Measurements from ENCODE around the gene CD27. TPM values are rescaled to one million over a fixed set of nuclear protein-coding genes. Genes with fewer than 3 reads are reported as not detected.

The CD27 gene
- total and polyA plus RNA-seq, 2 of the 13 experiments (the other 11 are each of a cell fraction or from before 2014, with no cell fraction given), result 0.12 TPM; not detected in 1

DNA sequence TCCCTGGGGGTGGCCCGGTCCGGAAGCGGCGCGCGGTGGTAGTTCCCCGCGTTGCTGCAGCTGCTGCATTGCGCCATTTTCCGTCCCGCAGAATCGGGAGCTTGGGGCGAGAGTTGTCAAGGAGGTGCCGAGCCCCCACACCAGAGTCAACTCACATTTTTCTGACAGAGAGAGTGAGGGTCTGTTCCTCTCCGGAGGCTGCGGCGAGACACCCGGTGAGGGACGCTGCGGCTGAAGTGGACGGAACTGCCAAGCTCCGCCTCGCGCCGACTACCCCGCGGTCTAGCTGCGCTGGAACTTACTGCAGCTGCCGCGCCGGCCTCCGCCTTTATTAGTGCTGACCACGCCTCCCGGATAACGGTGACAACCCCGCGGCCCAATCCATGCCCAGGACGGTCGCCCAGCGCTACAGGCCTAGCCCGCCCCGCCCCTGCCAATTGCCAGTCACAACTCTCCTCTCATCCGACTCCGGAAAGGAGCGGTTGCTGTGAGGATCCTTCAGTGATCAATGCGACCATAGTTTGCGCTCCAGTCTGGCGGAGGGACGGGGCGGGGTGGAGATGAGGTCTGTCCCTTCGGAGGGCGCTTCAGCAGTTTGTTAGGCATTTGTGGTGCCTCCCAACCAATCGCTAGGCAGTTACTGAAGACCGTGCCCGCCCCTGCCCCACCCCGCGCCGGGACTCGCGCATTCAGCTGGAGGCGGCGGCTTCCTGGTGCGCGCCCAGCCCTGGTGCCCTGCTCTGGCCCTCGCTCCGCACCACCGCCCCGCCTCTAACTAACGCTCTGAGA lies 25.8 kb downstream of the CD27 start, which contains the start of gene VAMP1 (continued):
- no peak for TF ChIP-seq GMEB2 (CRISPR knock-in tag; IDR thresholded peaks at IDR 0.05; ENCODE audit: low read depth)
- peak; percentile 88 for TF ChIP-seq ZNF772 (CRISPR knock-in tag; IDR thresholded peaks at IDR 0.05)
- no peak for TF ChIP-seq TCF12 (IDR thresholded peaks at IDR 0.05)
- 0 out of 2 replicates have a peak, but pooled peaks have one; percentile 51 for TF ChIP-seq TCF12 (CRISPR knock-in tag; IDR thresholded peaks at IDR 0.05)
- peak; percentile 88 for TF ChIP-seq HDAC1 (CRISPR knock-in tag; IDR thresholded peaks at IDR 0.05)
- TF ChIP-seq ZNF777 (CRISPR knock-in tag; IDR thresholded peaks at IDR 0.05), result no peak; the same call in 1 of the 2 replicates
- no peak for TF ChIP-seq ZNF33B (CRISPR knock-in tag; IDR thresholded peaks at IDR 0.05)
- TF ChIP-seq, protein P1, sequence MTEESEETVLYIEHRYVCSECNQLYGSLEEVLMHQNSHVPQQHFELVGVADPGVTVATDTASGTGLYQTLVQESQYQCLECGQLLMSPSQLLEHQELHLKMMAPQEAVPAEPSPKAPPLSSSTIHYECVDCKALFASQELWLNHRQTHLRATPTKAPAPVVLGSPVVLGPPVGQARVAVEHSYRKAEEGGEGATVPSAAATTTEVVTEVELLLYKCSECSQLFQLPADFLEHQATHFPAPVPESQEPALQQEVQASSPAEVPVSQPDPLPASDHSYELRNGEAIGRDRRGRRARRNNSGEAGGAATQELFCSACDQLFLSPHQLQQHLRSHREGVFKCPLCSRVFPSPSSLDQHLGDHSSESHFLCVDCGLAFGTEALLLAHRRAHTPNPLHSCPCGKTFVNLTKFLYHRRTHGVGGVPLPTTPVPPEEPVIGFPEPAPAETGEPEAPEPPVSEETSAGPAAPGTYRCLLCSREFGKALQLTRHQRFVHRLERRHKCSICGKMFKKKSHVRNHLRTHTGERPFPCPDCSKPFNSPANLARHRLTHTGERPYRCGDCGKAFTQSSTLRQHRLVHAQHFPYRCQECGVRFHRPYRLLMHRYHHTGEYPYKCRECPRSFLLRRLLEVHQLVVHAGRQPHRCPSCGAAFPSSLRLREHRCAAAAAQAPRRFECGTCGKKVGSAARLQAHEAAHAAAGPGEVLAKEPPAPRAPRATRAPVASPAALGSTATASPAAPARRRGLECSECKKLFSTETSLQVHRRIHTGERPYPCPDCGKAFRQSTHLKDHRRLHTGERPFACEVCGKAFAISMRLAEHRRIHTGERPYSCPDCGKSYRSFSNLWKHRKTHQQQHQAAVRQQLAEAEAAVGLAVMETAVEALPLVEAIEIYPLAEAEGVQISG (CRISPR knock-in tag; IDR thresholded peaks at IDR 0.05), result peak; percentile 65
- TF ChIP-seq ZNF337 (CRISPR knock-in tag; IDR thresholded peaks at IDR 0.05; ENCODE audit: borderline replicate concordance, low read depth), result 0 out of 2 replicates have a peak, but pooled peaks have one; percentile 24
- peak; percentile 60 for TF ChIP-seq HIC2 (CRISPR knock-in tag; IDR thresholded peaks at IDR 0.05; ENCODE audit: low read depth)
- TF ChIP-seq ZNF747 (CRISPR knock-in tag; IDR thresholded peaks at IDR 0.05; ENCODE audit: borderline replicate concordance), result peak; percentile 81; the same call in 1 of the 2 replicates
- peak; percentile 34 for TF ChIP-seq CTCF (CRISPR knock-in tag; IDR thresholded peaks at IDR 0.05)
- TF ChIP-seq NR2F2 (IDR thresholded peaks at IDR 0.05; ENCODE audit: borderline replicate concordance, low read depth), result peak; percentile 21; the same call in 1 of the 2 replicates
- TF ChIP-seq, protein P2, sequence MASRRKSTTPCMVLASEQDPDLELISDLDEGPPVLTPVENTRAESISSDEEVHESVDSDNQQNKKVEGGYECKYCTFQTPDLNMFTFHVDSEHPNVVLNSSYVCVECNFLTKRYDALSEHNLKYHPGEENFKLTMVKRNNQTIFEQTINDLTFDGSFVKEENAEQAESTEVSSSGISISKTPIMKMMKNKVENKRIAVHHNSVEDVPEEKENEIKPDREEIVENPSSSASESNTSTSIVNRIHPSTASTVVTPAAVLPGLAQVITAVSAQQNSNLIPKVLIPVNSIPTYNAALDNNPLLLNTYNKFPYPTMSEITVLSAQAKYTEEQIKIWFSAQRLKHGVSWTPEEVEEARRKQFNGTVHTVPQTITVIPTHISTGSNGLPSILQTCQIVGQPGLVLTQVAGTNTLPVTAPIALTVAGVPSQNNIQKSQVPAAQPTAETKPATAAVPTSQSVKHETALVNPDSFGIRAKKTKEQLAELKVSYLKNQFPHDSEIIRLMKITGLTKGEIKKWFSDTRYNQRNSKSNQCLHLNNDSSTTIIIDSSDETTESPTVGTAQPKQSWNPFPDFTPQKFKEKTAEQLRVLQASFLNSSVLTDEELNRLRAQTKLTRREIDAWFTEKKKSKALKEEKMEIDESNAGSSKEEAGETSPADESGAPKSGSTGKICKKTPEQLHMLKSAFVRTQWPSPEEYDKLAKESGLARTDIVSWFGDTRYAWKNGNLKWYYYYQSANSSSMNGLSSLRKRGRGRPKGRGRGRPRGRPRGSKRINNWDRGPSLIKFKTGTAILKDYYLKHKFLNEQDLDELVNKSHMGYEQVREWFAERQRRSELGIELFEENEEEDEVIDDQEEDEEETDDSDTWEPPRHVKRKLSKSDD (CRISPR knock-in tag; IDR thresholded peaks at IDR 0.05; ENCODE audit: low read depth), result peak; percentile 78; the same call in 1 of the 2 replicates
- TF ChIP-seq ZBTB8A (CRISPR knock-in tag; IDR thresholded peaks at IDR 0.05; ENCODE audit: borderline replicate concordance, low read depth), result 0 out of 2 replicates have a peak, but pooled peaks have one; percentile 76
- no peak; the same call in 1 of the 2 replicates for TF ChIP-seq RNF2 (conservative IDR thresholded peaks at IDR 0.05; ENCODE audit: low read depth)
- no peak for TF ChIP-seq PHB2 (IDR thresholded peaks at IDR 0.05; ENCODE audit: partially characterized antibody)
